NT2/D1 (cell line): ENCODE data around the gene ELOF1.

ENCODE experiments used
- DNase-seq: peaks from one replicate; pipeline ENCODE4 v3.0.0-alpha.2; 2011; ENCODE audit warnings: low read depth, low spot score
- H3K27me3 ChIP-seq: 2 replicates; pipeline ENCODE4 v1.6.0; 2011; ENCODE audit warnings: mild to moderate bottlenecking; ENCODE audit not compliant: insufficient read length, insufficient read depth
- H3K36me3 ChIP-seq: 2 replicates; pipeline ENCODE4 v1.6.1; 2011; ENCODE audit warnings: mild to moderate bottlenecking, low read length, mixed read lengths; ENCODE audit not compliant: insufficient read depth, insufficient read length
- H3K4me1 ChIP-seq: 2 replicates; pipeline ENCODE4 v1.5.1; 2011; ENCODE audit not compliant: insufficient read depth, insufficient read length
- H3K4me3 ChIP-seq: 2 replicates; pipeline ENCODE4 v1.5.1; 2011; ENCODE audit warnings: low read depth; ENCODE audit not compliant: insufficient read length
- H3K9ac ChIP-seq: 2 replicates; pipeline ENCODE4 v1.6.0; 2011; ENCODE audit warnings: low read depth; ENCODE audit not compliant: insufficient read length
- H3K9me3 ChIP-seq: 2 replicates; pipeline ENCODE4 v1.5.1; 2011; ENCODE audit warnings: mild to moderate bottlenecking, low read length; ENCODE audit not compliant: insufficient read depth
- SUZ12 ChIP-seq: IDR thresholded peaks from 2 replicates; pipeline ENCODE4 v1.6.1; 2011; ENCODE audit not compliant: insufficient read length, insufficient read depth; ENCODE audit errors: extremely low read depth
- YY1 ChIP-seq: IDR thresholded peaks from 2 replicates; pipeline ENCODE4 v1.6.1; 2011; ENCODE audit not compliant: insufficient read length, insufficient read depth
- ZNF274 ChIP-seq: IDR thresholded peaks from 2 replicates; pipeline ENCODE4 v1.6.1; 2011; ENCODE audit warnings: mild to moderate bottlenecking, low read depth, low read length

The ELOF1 gene

GRCh38 chr19:11594084-11594483 is 35.1 kb upstream of the ELOF1 start:
- Histone ChIP-seq H3K4me3 (no peak overlapping the region), H3K9ac (no peak overlapping the region), H3K27me3 (no peaks in the 10 kb centered on the region), H3K4me1 (peaks cover 3% of the 10 kb centered on the region), H3K36me3 (peaks cover 8% of the 10 kb centered on the region), H3K9me3 (no peaks in the 10 kb centered on the region)
- no peak for DNase-seq
- no peak for TF ChIP-seq ZNF274
- no peak for TF ChIP-seq YY1
- no peak for TF ChIP-seq SUZ12

DNA sequence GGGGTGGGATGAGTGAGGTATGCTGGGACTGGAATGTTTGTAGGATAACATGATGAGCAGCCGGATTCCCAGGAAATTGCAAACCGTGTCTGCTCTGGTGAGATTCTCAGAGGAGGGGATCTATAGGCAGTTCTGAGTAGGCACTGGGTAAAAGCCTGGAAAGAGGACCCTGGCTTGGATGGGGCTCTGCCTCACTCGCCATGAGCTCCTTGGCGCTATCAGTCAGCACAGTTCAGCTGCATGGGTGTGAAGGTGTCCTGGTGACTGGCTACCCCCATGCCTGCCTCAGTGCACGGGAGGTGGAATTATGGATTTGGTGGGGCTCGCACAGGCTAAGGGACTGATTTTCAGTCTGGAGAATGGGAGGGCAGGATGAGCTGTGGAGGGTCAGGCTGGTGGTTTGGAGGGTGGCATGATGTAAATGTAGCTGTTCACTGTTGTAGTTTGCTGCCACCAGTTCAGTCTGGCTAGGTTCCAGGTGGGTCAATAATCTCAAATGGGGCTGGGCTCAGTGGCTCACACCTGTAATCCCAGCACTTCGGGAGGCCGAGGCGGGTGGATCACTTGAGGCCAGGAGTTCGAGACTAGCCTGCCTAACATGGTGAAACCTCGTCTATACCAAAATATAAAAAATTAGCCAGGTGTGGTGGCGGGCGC is 29.1 kb upstream of the ELOF1 start:
- H3K36me3 ChIP-seq = no peaks in the 10 kb centered on the region
- H3K9ac ChIP-seq = peak overlapping the region; percentile 34
- no peak for DNase-seq
- H3K4me1 ChIP-seq = no peaks in the 10 kb centered on the region
- TF ChIP-seq YY1 (no peak), ZNF274 (no peak), SUZ12 (no peak)
- no peaks in the 10 kb centered on the region for H3K27me3 ChIP-seq
- H3K9me3 ChIP-seq = no peaks in the 10 kb centered on the region
- no peak overlapping the region for H3K4me3 ChIP-seq

DNA sequence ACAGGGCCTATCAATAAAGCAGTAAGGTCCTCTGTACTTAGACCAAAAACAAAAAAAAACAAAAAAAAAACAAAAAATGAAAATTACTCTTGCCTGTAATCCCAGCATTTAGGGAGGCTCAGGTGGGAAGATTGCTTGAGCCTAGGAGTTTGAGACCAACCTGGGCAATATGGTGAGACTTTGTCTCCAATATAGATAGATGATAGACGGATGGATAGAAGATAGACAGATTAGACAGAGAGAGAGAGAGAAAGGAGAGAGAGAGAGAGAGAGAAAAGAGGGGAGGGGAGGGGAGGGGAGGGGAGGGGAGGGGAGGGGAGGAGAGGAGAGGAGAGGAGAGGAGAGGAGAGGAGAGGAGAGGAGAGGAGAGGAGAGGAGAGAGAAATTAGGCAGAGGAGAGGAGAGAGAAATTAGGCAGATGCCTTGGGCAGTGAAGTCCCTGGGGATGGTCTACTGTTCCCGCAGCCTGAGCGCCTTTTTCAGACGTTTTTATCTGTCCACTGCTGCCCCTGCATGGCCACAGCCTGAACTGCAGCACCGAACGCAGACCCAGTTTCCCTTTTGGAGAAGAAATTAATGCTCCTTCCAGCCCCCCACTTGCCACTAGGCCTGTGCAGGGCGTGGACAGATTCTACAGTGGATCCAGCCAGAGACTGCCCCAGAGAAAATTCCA is 28.4 kb upstream of the ELOF1 start:
- Histone ChIP-seq H3K9ac (peak overlapping the region; percentile 34), H3K9me3 (no peaks in the 10 kb centered on the region), H3K27me3 (no peaks in the 10 kb centered on the region), H3K36me3 (no peaks in the 10 kb centered on the region), H3K4me1 (no peaks in the 10 kb centered on the region), H3K4me3 (no peak overlapping the region)
- TF ChIP-seq SUZ12 = no peak
- TF ChIP-seq ZNF274 = no peak
- no peak for TF ChIP-seq YY1
- peak; percentile 47 for DNase-seq

- TF ChIP-seq YY1 = no peak
- H3K4me1 ChIP-seq = no peaks in the 10 kb centered on the region
- no peak for DNase-seq
- no peaks in the 10 kb centered on the region for H3K27me3 ChIP-seq
- no peak overlapping the region for H3K4me3 ChIP-seq
- no peak overlapping the region for H3K9ac ChIP-seq
- H3K9me3 ChIP-seq = no peaks in the 10 kb centered on the region
- no peaks in the 10 kb centered on the region for H3K36me3 ChIP-seq
These were observed 27.3 kb upstream of the ELOF1 start for GRCh38 chr19:11586331-11586730.

DNA sequence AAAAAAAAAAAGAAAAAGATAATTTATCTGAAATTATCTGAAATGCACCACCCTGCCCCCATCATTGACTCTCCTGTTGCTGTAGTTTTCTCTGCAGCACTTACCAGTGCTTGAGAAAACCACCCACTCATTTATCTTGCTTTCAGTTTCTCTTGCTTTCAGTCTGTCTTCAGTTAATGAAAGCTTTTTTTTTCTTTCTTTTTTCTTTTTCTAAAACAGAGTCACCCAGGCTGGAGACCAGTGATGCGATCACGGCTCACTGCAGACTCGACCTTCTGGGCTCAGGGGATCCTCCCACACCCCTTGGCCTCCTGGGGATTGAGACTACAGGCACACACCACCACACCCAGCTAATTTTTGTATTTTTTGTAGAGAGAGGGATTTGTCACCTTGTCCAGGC is 22.7 kb upstream of the ELOF1 start:
- Histone ChIP-seq H3K27me3 (no peaks in the 10 kb centered on the region), H3K36me3 (no peaks in the 10 kb centered on the region), H3K4me1 (peaks cover 9% of the 10 kb centered on the region), H3K4me3 (no peak overlapping the region), H3K9me3 (no peaks in the 10 kb centered on the region), H3K9ac (no peak overlapping the region)
- no peak for TF ChIP-seq YY1
- no peak for TF ChIP-seq SUZ12
- no peak for TF ChIP-seq ZNF274
- DNase-seq = no peak

DNA sequence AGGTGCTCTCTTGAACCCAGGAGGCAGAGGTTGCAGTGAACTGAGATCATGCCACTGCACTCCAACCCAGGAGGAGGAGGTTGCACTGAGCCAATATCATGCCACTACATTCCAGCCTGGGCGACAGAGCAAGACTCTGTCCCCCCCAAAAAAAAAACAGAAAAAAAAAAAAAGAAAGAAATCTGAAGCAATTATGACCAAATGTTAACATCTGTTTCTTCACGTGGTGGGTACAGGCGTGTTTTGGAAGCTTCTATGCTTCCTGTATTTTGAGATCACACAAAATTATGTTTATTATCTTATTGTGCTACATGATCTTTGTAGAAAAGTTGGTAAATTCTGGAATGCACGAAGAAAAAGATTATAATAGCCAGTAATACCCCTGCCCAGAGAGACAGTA is 21.1 kb upstream of the ELOF1 start:
- Histone ChIP-seq H3K4me1 (peaks cover 9% of the 10 kb centered on the region), H3K9me3 (no peaks in the 10 kb centered on the region), H3K4me3 (no peak overlapping the region), H3K36me3 (no peaks in the 10 kb centered on the region), H3K27me3 (no peaks in the 10 kb centered on the region), H3K9ac (no peak overlapping the region)
- TF ChIP-seq ZNF274 = no peak
- no peak for TF ChIP-seq SUZ12
- TF ChIP-seq YY1 = no peak
- DNase-seq = no peak

DNA sequence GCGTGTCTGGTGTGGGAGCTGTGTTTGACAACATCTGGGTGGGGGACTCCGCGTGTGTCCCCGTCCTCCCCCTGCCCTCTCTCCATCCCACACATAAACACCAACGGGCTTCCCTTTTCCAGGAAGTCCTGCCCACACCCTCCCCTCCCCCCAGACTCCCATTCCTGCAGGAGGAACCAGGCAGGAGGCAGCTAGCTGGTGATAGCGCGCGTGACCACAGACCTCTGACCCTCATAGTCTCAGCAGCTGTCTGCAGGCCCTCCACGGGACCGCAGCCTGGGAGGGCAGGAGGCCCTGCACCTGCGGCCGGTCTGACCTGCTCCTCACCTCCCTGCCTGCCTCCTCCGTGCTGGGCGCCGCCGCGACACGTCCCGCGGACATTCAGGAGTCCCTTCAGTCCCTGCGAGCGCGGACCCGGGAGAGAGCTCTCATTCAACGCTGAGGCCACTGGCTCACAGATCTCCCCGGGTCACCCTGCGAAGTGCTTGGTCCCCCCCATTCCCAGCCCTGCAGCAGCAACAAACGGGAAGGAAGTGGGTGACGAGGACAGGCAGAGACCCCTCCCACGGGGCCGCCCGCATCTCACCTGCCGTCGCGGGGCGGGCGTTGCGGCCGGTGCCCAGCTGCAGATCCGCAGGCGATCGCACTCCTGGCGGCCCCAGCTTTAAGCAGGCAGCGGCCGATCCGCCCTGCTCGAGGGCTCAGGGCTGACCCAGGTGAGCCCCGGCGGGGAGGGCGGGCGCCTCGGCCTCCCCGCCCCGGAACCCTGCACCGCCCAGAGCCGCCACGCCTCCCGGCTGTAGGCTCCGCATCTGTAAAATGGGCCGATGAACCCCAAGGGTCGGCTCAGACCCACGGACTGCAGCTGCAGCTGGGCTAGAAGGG is 19.5 kb upstream of the ELOF1 start:
- no peaks in the 10 kb centered on the region for H3K27me3 ChIP-seq
- DNase-seq = no peak
- H3K9ac ChIP-seq = no peak overlapping the region
- no peak overlapping the region for H3K4me3 ChIP-seq
- no peaks in the 10 kb centered on the region for H3K9me3 ChIP-seq
- H3K4me1 ChIP-seq = peaks cover 9% of the 10 kb centered on the region
- TF ChIP-seq ZNF274 = no peak
- no peak for TF ChIP-seq YY1
- no peak for TF ChIP-seq SUZ12
- H3K36me3 ChIP-seq = no peaks in the 10 kb centered on the region
